Stimulated activated naive CD8-positive, alpha-beta T cell treated with anti-CD3 and anti-CD28 coated beads, Interleukin-15, amount 100 ng/mL, for 72 hours (primary cell): Measurements from ENCODE around the gene MTMR1.

Experiments
- ATAC-seq: fragments of 150-1000 bp; cut with Tn5 transposase; 2 replicates; pipeline ENCODE4 v1.10.0; 2021; ENCODE audit warnings: mild to moderate bottlenecking, moderate library complexity
- DNase-seq, 2 donors: peaks; one replicate each; pipeline ENCODE4 v3.0.0; 2021 to 2022
- H3K27ac Mint-ChIP-seq, 2 donors: one replicate each; pipeline ENCODE4 v1.8.0; 2022; ENCODE audit warnings: mild to moderate bottlenecking in 2 of 2, mixed read lengths in 2 of 2, moderate library complexity in 2 of 2
- H3K27me3 Mint-ChIP-seq: one replicate; pipeline ENCODE4 v1.8.0; 2022; ENCODE audit warnings: mixed read lengths
- H3K4me1 Mint-ChIP-seq: one replicate; pipeline ENCODE4 v1.8.0; 2022; ENCODE audit warnings: mild to moderate bottlenecking, mixed read lengths
- H3K4me3 Mint-ChIP-seq, 2 donors: one replicate each; pipeline ENCODE4 v1.8.0; 2022; ENCODE audit warnings: mild to moderate bottlenecking in 2 of 2, mixed read lengths in 2 of 2, moderate library complexity in 1 of 2
- H3K9me3 Mint-ChIP-seq, 2 donors: one replicate each; pipeline ENCODE4 v1.8.0; 2022; ENCODE audit warnings: mixed read lengths in 2 of 2

Gene MTMR1

DNA sequence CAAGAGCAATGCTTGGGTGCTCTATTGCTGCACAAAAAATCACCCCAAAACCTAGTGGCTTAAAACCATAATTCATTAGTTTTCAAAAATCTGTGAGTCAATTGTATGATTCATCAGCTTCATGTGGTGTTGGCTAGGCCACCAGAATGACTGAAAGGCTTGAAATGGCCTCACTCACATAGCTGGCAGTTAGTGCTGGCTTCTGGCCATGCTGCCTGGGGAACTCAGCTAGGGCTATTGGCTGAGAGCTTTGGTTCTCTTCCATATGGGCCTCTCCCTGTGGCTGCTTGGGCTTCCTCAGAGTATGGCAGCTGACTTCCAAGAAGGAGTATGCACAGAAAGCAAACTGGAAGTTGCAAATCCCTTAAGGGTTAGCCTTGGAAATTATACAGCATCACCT, 3.1 kb upstream of the MTMR1 start:
- H3K27me3 Mint-ChIP-seq = no peaks in the 10 kb centered on the region
- H3K4me1 Mint-ChIP-seq = peaks cover 47% of the 10 kb centered on the region
- H3K9me3 Mint-ChIP-seq = no peaks in the 10 kb centered on the region
- peak overlapping the region in 1 of 2 donors; percentile 54 for H3K27ac Mint-ChIP-seq
- ATAC-seq = peak; percentile 19
- peak; percentile 13 to 38 for DNase-seq
- H3K4me3 Mint-ChIP-seq = peak overlapping the region in 1 of 2 donors; percentile 18

DNA sequence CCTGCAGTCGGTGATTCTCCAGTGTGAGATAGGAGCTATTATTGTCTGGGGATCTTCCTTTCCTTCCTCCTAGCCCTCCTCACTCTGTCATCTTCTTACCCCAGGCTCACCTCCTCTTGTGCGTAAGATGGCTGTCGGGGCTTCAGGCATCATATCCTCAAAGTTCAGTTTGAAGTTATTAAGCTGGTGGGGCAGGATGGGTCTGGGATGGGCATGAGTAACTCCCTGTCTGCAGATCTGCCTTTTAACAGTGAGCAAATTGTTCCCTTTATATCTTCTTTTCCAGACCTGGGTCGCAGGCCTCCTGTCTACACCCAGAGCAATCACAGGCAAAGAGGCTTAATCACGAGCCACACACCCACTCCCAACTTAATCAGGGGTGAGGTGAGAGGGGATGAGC, 900 bp upstream of the MTMR1 start:
- Mint-ChIP-seq H3K4me1 (peaks cover 69% of the 10 kb centered on the region), H3K4me3 (peak overlapping the region; percentile 83 to 87), H3K9me3 (no peaks in the 10 kb centered on the region), H3K27ac (peak overlapping the region; percentile 86 to 89), H3K27me3 (no peaks in the 10 kb centered on the region)
- no peak for ATAC-seq
- DNase-seq = peak in 1 of 2 donors; percentile 13

GRCh38 chrX:150693725-150694574, 754 bp downstream of the MTMR1 start:
- DNase-seq (peak; percentile 57 to 79), ATAC-seq (peak; percentile 70)
- Mint-ChIP-seq H3K27me3 (no peaks in the 10 kb centered on the region), H3K4me3 (peak overlapping the region; percentile 84 to 91), H3K4me1 (peaks cover 65% of the 10 kb centered on the region), H3K9me3 (no peaks in the 10 kb centered on the region), H3K27ac (peak overlapping the region; percentile 93 to 98)

DNA sequence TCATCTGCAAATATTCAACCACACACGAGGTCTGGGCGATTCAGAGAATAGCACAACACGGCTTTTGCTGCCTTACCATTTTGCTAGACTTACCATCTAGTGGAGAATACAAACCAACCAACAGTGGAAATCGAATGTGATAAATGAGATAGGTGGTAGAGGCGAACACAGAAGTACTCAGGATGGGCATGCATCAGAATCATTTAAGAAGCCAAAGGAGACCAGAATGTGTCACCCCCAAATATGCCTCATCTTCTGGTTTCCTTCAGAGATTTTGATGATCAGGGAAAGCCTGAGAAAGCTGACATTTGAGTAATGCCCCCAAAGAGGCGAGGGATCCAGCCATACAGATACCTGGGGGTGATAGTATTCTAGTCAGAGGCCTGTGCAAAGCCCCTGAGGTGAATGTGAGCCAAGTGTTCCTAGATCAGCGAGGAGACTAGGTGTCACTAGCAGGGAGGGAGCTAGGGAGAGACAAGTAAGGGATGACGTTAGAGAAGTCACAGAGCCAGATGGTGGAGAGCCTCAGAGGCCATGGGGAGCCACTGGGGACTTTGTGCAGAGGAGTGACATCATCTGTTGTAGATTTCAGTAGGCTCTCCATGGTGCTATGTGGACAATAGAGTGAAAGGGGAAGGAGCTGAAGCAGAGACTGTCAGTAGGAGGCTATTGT, 1.7 kb downstream of the MTMR1 start:
- Mint-ChIP-seq H3K4me3 (peak overlapping the region; percentile 74 to 84), H3K9me3 (no peaks in the 10 kb centered on the region), H3K27ac (peak overlapping the region in 1 of 2 donors; percentile 76), H3K4me1 (peaks cover 59% of the 10 kb centered on the region), H3K27me3 (no peaks in the 10 kb centered on the region)
- peak in 1 of 2 donors; percentile 46 for DNase-seq
- peak; percentile 45 for ATAC-seq

DNA sequence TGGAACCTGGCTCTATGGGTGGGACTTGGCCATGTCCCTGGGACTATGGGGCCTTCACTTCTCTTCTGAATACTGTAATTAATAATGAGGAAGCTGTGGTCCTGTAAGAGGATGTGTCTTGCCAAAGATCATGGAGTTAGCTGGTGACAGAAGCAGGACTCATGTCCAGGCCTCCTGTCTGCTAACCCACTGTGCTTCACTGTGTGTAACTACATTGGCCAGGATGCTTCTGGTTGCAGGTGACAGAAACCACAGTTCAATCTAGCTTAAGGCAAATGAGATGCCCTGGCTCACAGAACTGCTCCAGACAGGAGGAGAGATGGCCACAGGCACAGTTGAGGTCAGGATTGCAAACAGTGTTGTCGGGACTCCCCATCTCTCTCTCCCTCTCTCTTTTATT, 3.1 kb downstream of the MTMR1 start:
- peak; percentile 17 for ATAC-seq

GRCh38 chrX:150696866-150697265, 3.7 kb downstream of the MTMR1 start:
- Mint-ChIP-seq H3K4me3 (peak overlapping the region; percentile 57 to 84), H3K27me3 (no peaks in the 10 kb centered on the region), H3K27ac (peak overlapping the region in 1 of 2 donors; percentile 52), H3K9me3 (no peaks in the 10 kb centered on the region), H3K4me1 (peaks cover 42% of the 10 kb centered on the region)
- DNase-seq = peak in 1 of 2 donors; percentile 24
- ATAC-seq = peak; percentile 13

More for the DNA sequence above, 3.1 kb downstream of the MTMR1 start:
- DNase-seq = peak in 1 of 2 donors; percentile 22
- Mint-ChIP-seq H3K27ac (peak overlapping the region; percentile 57 to 89), H3K4me1 (peaks cover 47% of the 10 kb centered on the region), H3K27me3 (no peaks in the 10 kb centered on the region), H3K4me3 (peak overlapping the region; percentile 74 to 84), H3K9me3 (no peaks in the 10 kb centered on the region)

DNA sequence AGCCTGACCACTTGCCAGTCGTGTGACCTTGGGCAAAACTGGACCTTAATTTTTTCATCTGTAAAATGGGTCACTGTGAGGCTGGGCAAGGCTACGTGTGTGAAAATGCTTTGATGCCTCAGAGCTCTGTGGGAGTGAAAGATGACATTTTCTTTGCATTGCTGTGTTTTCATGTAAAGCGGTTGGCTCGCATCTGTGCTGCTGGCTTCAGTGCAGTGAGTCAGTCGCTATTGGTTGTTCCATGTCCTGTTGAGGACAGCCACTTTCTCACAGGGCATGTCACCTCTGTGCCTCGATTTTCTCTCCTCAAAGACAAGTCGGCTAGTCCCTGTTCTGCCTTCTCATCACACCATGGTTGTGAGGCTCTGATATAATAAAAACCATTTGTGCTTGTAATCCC, 4.4 kb downstream of the MTMR1 start:
- ATAC-seq = peak; percentile 3
- Mint-ChIP-seq H3K4me3 (peak overlapping the region in 1 of 2 donors; percentile 84), H3K4me1 (peaks cover 38% of the 10 kb centered on the region), H3K9me3 (no peaks in the 10 kb centered on the region), H3K27me3 (no peaks in the 10 kb centered on the region), H3K27ac (peak overlapping the region in 1 of 2 donors; percentile 72)
- peak in 1 of 2 donors; percentile 39 for DNase-seq

GRCh38 chrX:150698981-150699380, 5.8 kb downstream of the MTMR1 start:
- H3K27me3 Mint-ChIP-seq = no peaks in the 10 kb centered on the region
- H3K4me1 Mint-ChIP-seq = peaks cover 49% of the 10 kb centered on the region
- H3K4me3 Mint-ChIP-seq = no peak overlapping the region
- no peaks in the 10 kb centered on the region for H3K9me3 Mint-ChIP-seq
- ATAC-seq = no peak
- H3K27ac Mint-ChIP-seq = no peak overlapping the region
- DNase-seq = no peak

- ATAC-seq (no peak), DNase-seq (no peak)
- no peak overlapping the region for H3K27ac Mint-ChIP-seq
- H3K4me1 Mint-ChIP-seq = peaks cover 52% of the 10 kb centered on the region
- no peak overlapping the region for H3K4me3 Mint-ChIP-seq
- H3K9me3 Mint-ChIP-seq = no peaks in the 10 kb centered on the region
- H3K27me3 Mint-ChIP-seq = no peaks in the 10 kb centered on the region
Observed at GRCh38 chrX:150700107-150700506, 6.9 kb downstream of the MTMR1 start.

GRCh38 chrX:150701377-150701776, 8.2 kb downstream of the MTMR1 start:
- no peak overlapping the region for H3K4me3 Mint-ChIP-seq
- H3K27me3 Mint-ChIP-seq = no peaks in the 10 kb centered on the region
- no peak for DNase-seq
- no peak for ATAC-seq
- H3K27ac Mint-ChIP-seq = no peak overlapping the region
- no peaks in the 10 kb centered on the region for H3K9me3 Mint-ChIP-seq
- H3K4me1 Mint-ChIP-seq = peaks cover 45% of the 10 kb centered on the region

DNA sequence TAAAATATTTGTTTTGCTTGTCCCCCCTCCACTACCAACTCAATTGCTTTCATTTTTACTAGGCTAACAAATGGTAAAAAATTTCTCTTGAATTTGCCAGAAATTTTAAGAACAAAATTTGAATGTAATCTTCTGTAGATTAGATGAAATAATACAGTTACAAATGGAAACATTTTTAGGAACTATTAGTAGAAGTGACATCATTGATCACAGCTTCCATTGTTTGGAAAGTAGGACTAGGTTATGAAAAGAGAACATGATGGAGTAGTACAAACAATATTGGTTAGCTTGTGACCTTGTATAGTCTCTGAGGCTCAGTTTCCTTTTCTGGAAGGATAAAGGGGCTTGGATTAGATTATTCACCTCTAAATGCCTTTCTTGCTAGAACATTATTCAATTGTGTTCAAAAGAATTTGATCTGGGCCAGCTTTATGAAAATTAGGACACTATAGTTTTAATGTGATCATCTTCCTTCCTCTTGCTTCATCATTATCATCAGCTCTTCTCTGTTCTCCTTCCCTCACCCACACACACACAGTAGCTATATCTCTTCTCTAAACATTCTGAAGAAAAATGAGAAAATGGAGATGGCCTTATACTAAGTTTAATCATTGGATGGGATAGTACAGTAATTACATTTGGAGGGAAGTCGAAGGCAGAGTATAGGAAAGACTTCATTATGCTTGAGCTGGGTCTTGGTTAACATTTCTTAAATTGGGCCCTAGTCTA, 9.9 kb downstream of the MTMR1 start:
- Mint-ChIP-seq H3K27me3 (no peaks in the 10 kb centered on the region), H3K27ac (peak overlapping the region in 1 of 2 donors; percentile 55), H3K9me3 (no peaks in the 10 kb centered on the region), H3K4me1 (peaks cover 35% of the 10 kb centered on the region), H3K4me3 (peak overlapping the region in 1 of 2 donors; percentile 24)
- ATAC-seq (no peak), DNase-seq (no peak)

DNA sequence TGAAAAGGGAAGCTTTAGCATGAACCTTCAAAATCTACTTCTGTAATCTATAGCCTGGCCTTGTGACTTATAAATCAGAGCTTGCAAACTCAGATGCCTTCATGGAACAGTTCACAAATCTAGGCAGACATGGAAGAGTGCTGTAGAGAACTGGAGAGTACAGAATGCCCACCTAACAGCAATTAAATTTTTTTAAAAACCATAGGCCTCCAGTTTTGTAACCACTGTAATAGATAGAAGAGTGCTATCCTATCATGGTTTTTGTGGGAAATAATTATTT, 10.4 kb downstream of the MTMR1 start:
- Mint-ChIP-seq H3K9me3 (no peaks in the 10 kb centered on the region), H3K4me1 (peaks cover 35% of the 10 kb centered on the region), H3K27me3 (no peaks in the 10 kb centered on the region), H3K4me3 (peak overlapping the region in 1 of 2 donors; percentile 24), H3K27ac (peak overlapping the region in 1 of 2 donors; percentile 55)
- DNase-seq (no peak), ATAC-seq (no peak)

DNA sequence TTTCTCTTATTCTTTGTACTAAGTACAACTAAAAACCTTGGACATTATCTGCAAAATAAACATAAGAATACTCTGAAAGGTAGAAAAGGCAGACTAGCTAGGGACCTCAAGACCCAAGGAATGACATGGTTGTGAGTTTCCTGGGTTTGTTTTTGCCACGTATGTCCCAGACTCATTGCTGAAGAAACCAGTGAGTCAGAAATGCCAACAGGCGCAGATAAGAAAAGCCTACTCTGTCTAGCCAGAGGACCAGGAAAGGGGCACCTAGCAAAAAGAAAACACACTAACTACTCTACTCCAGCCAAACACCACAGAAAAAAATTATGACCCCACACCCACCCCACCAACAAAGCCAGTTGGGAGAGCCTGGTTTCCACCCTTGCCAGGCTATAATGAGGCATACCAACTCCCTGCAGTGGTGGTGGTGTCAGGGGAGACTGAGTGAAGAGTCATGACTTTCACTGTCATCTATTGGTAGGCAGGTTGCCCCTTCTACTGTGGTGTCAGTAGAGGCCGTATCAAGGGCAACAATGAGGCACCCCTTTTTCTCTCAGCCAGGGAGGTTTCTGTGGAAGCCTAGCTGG, 10.9 kb downstream of the MTMR1 start:
- ATAC-seq (peak; percentile 95), DNase-seq (peak in 1 of 2 donors; percentile 33)
- no peaks in the 10 kb centered on the region for H3K9me3 Mint-ChIP-seq
- peaks cover 35% of the 10 kb centered on the region for H3K4me1 Mint-ChIP-seq
- peak overlapping the region; percentile 42 to 65 for H3K27ac Mint-ChIP-seq
- H3K27me3 Mint-ChIP-seq = no peaks in the 10 kb centered on the region
- H3K4me3 Mint-ChIP-seq = peak overlapping the region in 1 of 2 donors; percentile 44

- H3K4me3 Mint-ChIP-seq = no peak overlapping the region
- ATAC-seq = no peak
- no peak overlapping the region for H3K27ac Mint-ChIP-seq
- no peaks in the 10 kb centered on the region for H3K27me3 Mint-ChIP-seq
- no peak for DNase-seq
- H3K4me1 Mint-ChIP-seq = peaks cover 38% of the 10 kb centered on the region
- H3K9me3 Mint-ChIP-seq = no peaks in the 10 kb centered on the region
Observed at GRCh38 chrX:150712619-150713018, 19.4 kb downstream of the MTMR1 start.

- Mint-ChIP-seq H3K27ac (no peak overlapping the region), H3K4me3 (no peak overlapping the region), H3K9me3 (no peaks in the 10 kb centered on the region), H3K27me3 (no peaks in the 10 kb centered on the region), H3K4me1 (peaks cover 34% of the 10 kb centered on the region)
- DNase-seq (no peak), ATAC-seq (no peak)
Observed at GRCh38 chrX:150715184-150715583, 22.0 kb downstream of the MTMR1 start.
